Measurements from ENCODE around the gene PPP1R18. TPM values are rescaled to one million over a fixed set of nuclear protein-coding genes. Genes with fewer than 3 reads are reported as not detected.

Gene PPP1R18
- total and polyA plus RNA-seq, 9 of the 15 experiments (the other 6 are each of a cell fraction or from before 2014, with no cell fraction given), result 12.0 to 99.2 (median 42.6) TPM

GRCh38 chr6:30682143-30683117, 4.0 kb downstream of the PPP1R18 start (continued):
- TF ChIP-seq CHD7 (IDR thresholded peaks at IDR 0.05; ENCODE audit: low read depth, low read length) (no peak), TAL1 (IDR thresholded peaks at IDR 0.05) (no peak), CREB1 (IDR thresholded peaks at IDR 0.05) (peak; percentile 26; the same call in 1 of the 2 replicates), CREB1 (CRISPR knock-in tag; IDR thresholded peaks at IDR 0.05) (no peak; the same call in 1 of the 2 replicates), ETV6 (IDR thresholded peaks at IDR 0.05; ENCODE audit: borderline replicate concordance in 1 of 2, low read depth in 2 of 2, low read length in 1 of 2) (peak; percentile 95 to 98), ETV6 (CRISPR knock-in tag; IDR thresholded peaks at IDR 0.05; ENCODE audit: borderline replicate concordance) (no peak), TRIM28 (IDR thresholded peaks at IDR 0.05) (no peak; the same call in 1 of the 2 replicates), MXI1 (IDR thresholded peaks at IDR 0.05; ENCODE audit: low read depth, low read length) (no peak), SMAD2 (IDR thresholded peaks at IDR 0.05; ENCODE audit: low read depth, low read length) (no peak), KDM4B (IDR thresholded peaks at IDR 0.05; ENCODE audit: borderline replicate concordance in 2 of 2, low read depth in 1 of 2) (peak in 1 of 2 experiments; percentile 95; a peak in 2 of 4 replicates), EZH2 (IDR thresholded peaks at IDR 0.05; ENCODE audit: borderline replicate concordance, low read depth, low read length) (no peak), XRCC3 (IDR thresholded peaks at IDR 0.05) (no peak), STAT5B (CRISPR knock-in tag; IDR thresholded peaks at IDR 0.05) (no peak), ZBED1 (IDR thresholded peaks at IDR 0.05) (0 out of 2 replicates have a peak, but pooled peaks have one; percentile 37), E2F3 (CRISPR knock-in tag; IDR thresholded peaks at IDR 0.05) (no peak), FOSL1 (tag; conservative IDR thresholded peaks at IDR 0.05) (peak; percentile 99)
- TF ChIP-seq, protein P1, sequence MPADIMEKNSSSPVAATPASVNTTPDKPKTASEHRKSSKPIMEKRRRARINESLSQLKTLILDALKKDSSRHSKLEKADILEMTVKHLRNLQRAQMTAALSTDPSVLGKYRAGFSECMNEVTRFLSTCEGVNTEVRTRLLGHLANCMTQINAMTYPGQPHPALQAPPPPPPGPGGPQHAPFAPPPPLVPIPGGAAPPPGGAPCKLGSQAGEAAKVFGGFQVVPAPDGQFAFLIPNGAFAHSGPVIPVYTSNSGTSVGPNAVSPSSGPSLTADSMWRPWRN (IDR thresholded peaks at IDR 0.05; ENCODE audit: low read depth), result 0 out of 2 replicates have a peak, but pooled peaks have one; percentile 10
